ENCODE results near the gene C4BPA.

C4BPA gene

DNA sequence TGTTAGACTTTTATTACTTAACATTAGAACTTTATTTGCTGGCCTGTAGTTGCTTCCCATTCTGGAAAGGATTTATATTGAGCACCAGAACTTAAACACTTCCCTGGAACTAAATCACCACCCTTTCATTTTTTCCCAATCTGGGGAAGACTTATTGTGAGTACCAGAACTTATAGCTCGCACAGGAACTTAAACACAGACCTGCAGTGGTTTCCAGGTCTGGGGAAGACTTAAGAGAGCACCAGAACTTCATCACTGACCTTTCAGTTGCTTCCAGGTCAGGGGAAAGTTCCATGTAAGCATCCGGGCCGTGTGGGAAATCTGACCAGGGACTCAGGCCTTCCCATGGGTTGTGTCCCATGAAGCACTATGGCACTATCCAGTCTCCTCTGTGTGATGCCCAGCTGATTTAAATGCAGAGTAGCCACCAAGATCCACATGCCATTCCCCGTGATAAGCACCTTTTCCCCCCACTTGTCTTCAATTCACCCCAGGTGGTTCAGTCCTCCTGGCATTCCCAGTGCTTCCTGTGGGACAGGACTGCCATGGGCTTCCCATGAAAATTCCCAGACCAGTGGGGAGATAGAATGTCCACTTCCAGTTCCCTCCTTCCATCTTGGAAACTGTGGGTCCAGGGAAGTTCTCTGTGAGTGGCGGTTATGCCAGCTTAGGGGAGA lies 48.9 kb downstream of the C4BPA start:
- DNase-seq (ENCODE audit: low spot score): no peak
- TF ChIP-seq, protein P1, sequence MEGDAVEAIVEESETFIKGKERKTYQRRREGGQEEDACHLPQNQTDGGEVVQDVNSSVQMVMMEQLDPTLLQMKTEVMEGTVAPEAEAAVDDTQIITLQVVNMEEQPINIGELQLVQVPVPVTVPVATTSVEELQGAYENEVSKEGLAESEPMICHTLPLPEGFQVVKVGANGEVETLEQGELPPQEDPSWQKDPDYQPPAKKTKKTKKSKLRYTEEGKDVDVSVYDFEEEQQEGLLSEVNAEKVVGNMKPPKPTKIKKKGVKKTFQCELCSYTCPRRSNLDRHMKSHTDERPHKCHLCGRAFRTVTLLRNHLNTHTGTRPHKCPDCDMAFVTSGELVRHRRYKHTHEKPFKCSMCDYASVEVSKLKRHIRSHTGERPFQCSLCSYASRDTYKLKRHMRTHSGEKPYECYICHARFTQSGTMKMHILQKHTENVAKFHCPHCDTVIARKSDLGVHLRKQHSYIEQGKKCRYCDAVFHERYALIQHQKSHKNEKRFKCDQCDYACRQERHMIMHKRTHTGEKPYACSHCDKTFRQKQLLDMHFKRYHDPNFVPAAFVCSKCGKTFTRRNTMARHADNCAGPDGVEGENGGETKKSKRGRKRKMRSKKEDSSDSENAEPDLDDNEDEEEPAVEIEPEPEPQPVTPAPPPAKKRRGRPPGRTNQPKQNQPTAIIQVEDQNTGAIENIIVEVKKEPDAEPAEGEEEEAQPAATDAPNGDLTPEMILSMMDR (IDR thresholded peaks at IDR 0.05): no peak
- H3K4me3 ChIP-seq: no peak overlapping the region
- H3K27ac ChIP-seq: no peak overlapping the region

DNA sequence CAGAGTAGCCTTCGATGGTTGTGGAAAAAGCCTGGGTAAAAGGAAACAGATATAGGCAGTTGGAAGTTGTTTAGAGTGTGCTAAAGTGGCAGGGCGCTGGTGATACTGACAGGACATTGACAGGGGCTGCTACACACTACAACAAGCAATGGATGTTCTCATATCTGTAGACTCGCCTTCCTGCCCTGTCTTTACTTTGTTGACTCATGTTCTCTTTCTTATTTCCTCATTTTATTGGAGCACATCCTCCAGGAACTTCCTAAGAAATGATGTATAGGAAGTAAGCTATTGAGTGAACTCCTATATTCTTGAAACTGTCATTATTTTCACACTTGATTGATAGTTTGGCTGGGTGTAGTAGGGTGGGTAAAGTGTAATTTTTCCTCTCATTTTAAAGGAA lies 51.0 kb downstream of the C4BPA start:
- Histone ChIP-seq H3K27ac (peak overlapping the region in 1 of 2 donors; percentile 32), H3K4me3 (no peak overlapping the region)
- TF ChIP-seq, protein P1 (IDR thresholded peaks at IDR 0.05): no peak
- no peak for DNase-seq (ENCODE audit: low spot score)

- Histone ChIP-seq H3K27ac (no peak overlapping the region), H3K4me3 (no peak overlapping the region)
- DNase-seq (ENCODE audit: low spot score): no peak
- TF ChIP-seq, protein P1 (IDR thresholded peaks at IDR 0.05): no peak
Measured at GRCh38 chr1:207156095-207156494, 52.1 kb downstream of the C4BPA start.

- Histone ChIP-seq H3K27ac (no peak overlapping the region), H3K4me3 (no peak overlapping the region)
- TF ChIP-seq, protein P1 (IDR thresholded peaks at IDR 0.05): no peak
- DNase-seq (ENCODE audit: low spot score): no peak
Measured at GRCh38 chr1:207156826-207157225, 52.8 kb downstream of the C4BPA start.

DNA sequence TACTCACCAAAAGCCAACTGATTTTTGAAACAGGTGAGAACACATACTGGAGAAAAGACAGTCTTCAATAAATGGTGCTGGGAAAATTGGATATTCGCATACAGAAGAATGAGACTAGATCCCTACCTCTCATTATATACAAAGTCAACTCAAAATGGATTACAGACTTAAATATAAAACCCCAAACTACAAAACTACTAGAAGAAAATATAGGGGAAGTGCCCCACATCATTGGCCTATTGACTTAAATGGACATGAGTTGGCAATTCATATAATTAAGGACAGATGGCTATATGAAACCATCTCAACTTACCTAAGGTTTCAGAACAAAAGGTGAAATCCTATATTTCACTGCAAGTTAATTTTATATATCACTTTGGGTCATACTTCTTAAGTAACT lies 60.1 kb downstream of the C4BPA start:
- Histone ChIP-seq H3K4me3 (no peak overlapping the region), H3K27ac (no peak overlapping the region)
- no peak for DNase-seq (ENCODE audit: low spot score)
- TF ChIP-seq, protein P1 (IDR thresholded peaks at IDR 0.05): no peak

- TF ChIP-seq, protein P1 (IDR thresholded peaks at IDR 0.05): no peak
- no peak overlapping the region for H3K27ac ChIP-seq
Measured at GRCh38 chr1:207172321-207172720, 68.3 kb downstream of the C4BPA start.

GRCh38 chr1:207172885-207173284 lies 68.9 kb downstream of the C4BPA start:
- DNase-seq (ENCODE audit: low spot score): no peak
- TF ChIP-seq, protein P1 (IDR thresholded peaks at IDR 0.05): no peak
- no peak overlapping the region for H3K27ac ChIP-seq
- no peak overlapping the region for H3K4me3 ChIP-seq

More at GRCh38 chr1:207172321-207172720, 68.3 kb downstream of the C4BPA start:
- no peak for DNase-seq (ENCODE audit: low spot score)
- H3K4me3 ChIP-seq: no peak overlapping the region

Data from coronary artery (tissue), 2 donors.